GM12865 (cell line): ENCODE results near the gene SGSH.

ENCODE experiments used
- DNase-seq: peaks from one replicate; pipeline ENCODE4 v3.0.0; 2010; ENCODE audit warnings: low read depth
- H3K4me3 ChIP-seq: 2 replicates; pipeline ENCODE4 v1.5.1; 2011; ENCODE audit warnings: mild to moderate bottlenecking, low read depth, low read length, control low read depth
- CTCF ChIP-seq: IDR thresholded peaks from 2 replicates; pipeline ENCODE4 v1.5.1; 2011; ENCODE audit warnings: low read length, control low read depth, low read depth, inconsistent platforms; ENCODE audit not compliant: insufficient read depth; ENCODE audit errors: missing control alignments

Gene SGSH

GRCh38 chr17:80191865-80192661, 28.1 kb downstream of the SGSH start:
- TF ChIP-seq CTCF: no peak
- no peak overlapping the region for H3K4me3 ChIP-seq
- no peak for DNase-seq

DNA sequence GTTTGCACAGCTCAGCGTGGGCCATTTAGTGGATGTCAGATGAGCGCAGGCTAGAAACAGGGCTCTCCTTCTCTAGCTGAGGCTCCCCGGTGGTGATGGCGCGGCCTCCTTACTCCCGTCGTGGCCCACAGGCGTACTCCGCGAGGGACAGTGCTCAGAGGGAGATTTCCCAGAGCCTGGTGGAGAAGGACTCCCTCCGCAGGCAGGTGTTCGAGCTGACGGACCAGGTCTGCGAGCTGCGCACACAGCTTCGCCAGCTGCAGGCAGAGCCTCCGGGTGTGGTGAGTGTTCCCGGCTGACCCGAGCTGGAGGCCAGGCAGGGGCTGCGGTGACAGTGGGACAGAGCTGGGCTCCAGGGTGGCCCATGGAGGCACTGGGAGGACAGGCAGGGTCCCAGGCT, 28.9 kb downstream of the SGSH start:
- H3K4me3 ChIP-seq: no peak overlapping the region
- no peak for DNase-seq
- no peak for TF ChIP-seq CTCF

GRCh38 chr17:80190716-80191115, 29.4 kb downstream of the SGSH start:
- no peak for DNase-seq
- no peak for TF ChIP-seq CTCF
- no peak overlapping the region for H3K4me3 ChIP-seq

- DNase-seq: no peak
- no peak overlapping the region for H3K4me3 ChIP-seq
- TF ChIP-seq CTCF: no peak
These were observed 30.5 kb downstream of the SGSH start for GRCh38 chr17:80189611-80190010.

DNA sequence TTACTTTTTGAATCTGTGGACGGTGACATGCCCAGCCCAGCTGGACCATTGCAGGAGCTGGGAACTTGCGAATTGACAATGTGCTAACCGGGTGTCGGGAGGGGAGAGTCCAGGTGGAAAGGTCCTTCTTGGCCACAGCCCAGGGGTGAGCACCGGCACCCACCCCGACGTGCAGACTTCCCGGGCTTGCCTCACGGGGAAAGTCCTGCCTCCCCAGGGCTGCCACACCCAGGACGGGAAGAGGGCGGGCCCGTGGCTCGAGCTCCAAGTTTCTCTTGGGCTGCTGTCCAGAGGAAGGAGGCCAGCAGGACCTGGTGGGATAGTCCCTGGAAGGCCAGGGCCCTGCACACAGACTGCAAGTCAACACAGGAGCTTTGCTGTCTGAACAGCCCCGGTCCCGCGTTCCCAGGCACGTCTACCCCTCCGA, 32.6 kb downstream of the SGSH start:
- no peak overlapping the region for H3K4me3 ChIP-seq
- DNase-seq: no peak
- TF ChIP-seq CTCF: no peak

- no peak for TF ChIP-seq CTCF
- no peak for DNase-seq
- no peak overlapping the region for H3K4me3 ChIP-seq
These were observed 33.0 kb downstream of the SGSH start for GRCh38 chr17:80187090-80187489.

DNA sequence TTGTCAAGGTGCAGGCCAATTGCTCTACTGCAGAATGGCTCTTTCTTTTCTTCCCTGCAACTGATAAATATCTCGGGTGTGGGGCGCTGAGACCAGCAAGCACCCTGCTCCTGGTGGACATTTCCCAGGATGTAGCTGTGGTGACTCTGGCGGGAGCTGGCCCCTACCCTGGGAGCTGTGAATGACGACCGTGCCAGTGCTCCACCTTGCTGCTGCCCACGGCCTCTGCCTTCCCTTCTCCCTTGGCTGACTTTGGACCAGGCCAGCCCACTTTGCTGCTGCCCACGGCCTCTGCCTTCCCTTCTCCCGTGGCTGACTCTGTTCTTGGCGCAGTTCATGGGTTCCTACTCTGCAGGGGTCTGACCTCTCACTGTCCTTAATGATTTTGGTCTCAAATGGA, 34.2 kb downstream of the SGSH start:
- H3K4me3 ChIP-seq: no peak overlapping the region
- no peak for DNase-seq
- no peak for TF ChIP-seq CTCF
